TTC549 (cell line): ENCODE data around the gene COLEC11.

Experiments
- FAIRE-seq: peaks from 2 replicates; lab custom pipeline; 2012; peaks lifted over from hg19 to GRCh38; lab: Jason Lieb, UNC

Gene COLEC11

DNA sequence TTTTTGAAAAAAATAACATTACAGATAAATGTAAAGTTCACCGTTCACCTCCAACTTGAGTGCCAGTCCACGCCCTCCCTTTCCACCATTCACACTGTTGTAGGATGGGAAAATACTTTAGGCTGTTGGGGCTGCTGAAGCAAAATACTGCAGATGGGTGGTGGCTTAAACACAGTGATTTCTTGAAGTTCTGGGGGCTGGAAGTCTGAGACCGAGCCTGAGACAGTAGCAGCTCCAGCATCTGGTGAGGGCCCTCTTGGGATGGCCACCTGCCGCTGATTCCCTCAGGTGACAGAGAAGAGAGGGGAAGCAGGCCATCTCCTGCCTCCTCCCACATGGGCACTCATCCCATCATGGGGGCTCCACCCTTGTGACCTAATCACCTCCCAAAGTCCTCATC is 80.8 kb downstream of the COLEC11 start:
- FAIRE-seq, result no peak

DNA sequence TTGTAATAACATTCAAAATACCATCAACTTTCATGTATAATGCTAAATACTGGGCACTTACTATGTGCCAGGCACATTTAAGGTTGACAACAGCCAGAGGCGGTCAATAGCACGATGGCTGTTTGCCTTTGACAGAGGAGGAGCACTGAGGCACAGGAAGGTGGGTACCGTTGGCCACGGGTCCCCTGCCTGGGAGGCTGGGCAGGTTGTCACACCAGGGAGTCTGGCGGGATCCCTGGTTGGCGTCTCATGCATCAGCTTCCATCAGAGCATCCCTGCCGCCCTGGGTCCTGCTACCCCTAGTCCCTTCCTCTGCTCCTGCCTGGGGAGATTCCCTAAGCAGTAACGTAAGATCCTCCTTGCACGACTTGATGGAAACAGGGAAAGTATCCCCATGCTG is 82.5 kb downstream of the COLEC11 start:
- no peak for FAIRE-seq

DNA sequence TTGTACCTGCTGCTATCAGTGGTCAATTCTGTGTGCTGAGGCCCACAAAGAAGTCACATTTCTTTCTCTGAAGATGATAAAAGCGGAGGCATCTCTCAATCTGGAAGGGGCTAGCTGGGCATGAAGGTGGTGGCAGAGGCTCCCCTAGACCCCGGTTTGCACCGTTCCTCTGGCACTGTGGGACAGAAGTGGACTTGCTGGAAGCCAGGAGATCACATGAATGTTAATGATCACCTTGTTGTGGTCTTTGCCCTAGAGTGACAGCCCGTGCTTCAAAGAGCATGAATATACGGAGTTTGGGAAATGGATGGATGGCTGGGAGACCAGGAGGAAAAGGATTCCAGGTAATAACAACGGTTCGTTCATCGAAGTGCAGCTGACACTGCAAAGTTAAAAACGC is 83.3 kb downstream of the COLEC11 start:
- no peak for FAIRE-seq

DNA sequence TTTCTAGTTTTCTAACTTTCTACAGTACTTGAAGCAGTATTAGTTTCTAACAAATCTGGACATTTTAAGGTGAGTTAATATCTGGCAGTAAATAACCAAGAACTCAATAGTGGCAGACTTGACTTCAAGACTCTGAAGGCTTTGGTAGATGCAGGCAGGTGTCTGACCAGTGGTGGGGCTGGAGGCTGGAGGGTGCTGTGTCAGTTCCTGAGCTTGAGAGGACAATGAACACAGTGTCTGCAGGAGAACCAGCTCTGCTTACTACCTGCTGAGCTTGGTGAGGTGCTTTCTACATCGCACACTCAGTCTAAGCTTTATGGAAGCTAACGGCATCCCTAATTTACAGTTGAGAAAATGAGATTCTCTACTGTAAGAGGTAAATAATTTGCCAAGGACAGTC is 84.3 kb downstream of the COLEC11 start:
- FAIRE-seq, result no peak

DNA sequence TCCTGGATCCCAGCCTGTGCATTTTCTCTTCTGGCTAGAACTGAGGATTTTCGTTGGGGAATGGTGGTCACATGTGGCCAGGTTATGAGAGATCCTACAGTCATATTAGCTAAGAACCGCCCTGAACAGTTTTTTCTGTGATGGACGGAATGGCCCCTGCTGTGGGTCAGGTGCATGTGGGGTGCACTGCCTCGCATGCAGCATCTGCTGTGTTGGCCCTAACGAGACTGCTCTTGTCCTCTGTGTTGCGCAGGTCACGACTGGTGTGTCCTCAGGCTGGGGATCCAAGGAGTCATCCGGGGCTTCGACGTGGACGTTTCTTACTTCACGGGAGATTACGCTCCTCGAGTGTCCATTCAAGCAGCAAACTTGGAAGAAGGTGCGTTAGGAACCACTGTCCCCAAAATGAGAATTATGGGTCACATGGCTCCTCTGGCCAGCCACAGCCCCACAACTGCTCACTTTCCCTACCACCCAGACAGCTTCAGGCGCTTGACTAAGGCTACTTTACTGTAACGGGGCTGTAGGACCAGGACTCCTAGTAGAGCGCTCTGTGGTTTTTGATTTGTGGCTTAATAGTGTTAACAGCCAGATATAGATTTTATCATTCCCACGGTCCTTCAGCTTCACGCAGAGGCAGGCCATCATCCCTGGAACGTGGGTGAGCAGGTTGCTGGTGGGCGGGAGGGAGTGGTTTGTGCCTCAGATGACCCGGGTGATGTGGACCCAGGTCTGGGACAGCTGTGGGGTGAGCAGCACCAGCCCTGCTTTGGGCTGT is 84.9 kb downstream of the COLEC11 start:
- no peak for FAIRE-seq

DNA sequence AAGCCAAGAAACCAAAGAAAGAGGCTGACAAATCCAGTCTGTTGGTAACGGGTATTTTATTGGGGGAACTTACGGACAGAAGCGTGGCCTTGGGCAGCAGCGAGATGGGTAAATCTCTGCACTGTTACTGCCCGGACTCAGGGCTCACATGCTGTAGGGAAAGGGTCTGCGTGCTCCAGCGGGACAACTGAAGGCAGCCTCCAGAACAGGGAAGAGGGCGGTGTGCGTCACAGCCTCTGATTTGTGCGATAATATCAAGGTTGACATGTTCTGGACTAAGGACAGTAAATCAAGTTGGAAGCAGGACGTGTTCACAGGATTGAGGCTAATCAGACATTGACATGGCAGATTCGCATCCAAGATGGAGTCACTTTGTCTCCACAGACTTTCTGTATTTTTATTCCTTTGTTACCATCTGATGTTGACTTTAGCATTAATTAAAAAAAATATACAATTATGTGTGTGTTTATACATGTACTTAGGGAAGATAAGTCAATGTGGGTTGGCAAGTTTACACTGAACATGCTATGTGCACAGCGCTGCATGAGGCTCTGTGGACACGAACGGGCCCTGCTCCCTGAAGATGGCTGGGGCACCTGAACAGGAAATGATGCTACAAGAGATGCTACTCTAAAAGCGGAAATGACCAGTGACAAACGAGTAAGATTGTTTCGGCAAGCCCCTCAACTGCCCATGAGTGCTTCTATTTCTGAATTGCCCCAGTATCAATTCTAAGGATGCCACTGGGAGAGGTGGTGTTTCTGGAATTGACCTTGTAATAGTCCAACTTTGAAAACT is 85.8 kb downstream of the COLEC11 start:
- FAIRE-seq, result no peak

DNA sequence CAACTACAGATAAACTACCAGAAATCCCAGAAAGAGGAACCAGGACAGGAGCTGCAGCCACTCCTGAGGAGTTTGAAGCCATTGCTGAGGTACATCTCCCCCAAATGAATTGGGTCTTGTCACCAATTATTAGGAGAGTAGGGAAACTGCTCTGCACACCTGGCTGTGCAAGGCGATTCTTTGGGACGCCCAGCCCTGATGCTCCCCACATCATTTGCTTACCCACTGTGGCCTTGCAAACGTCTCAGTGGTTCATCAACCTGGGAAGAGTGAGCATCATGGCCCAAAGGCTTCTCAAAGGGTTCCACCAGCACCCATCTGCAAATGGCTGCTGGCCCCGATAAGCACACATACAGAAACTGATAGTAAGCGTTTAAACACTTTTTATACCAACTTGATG is 86.7 kb downstream of the COLEC11 start:
- FAIRE-seq, result no peak

DNA sequence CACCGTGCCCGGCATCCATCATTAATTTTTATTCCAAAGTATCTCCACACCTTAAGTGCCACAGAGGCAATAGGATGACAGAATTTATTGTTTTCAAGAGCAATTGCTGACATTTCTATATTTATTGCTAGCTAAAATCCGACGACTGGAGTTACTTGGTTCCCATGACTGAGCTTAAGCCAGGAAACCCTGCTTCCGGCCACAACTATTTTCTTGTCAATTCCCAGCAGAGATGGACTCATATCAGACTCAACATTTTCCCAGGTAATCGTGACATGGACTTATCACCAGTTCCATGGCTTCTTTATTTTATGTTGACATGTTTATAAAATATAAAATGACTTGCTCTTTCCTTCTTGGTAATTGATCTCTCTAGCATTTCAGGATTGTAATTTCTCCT is 87.9 kb downstream of the COLEC11 start:
- no peak for FAIRE-seq

DNA sequence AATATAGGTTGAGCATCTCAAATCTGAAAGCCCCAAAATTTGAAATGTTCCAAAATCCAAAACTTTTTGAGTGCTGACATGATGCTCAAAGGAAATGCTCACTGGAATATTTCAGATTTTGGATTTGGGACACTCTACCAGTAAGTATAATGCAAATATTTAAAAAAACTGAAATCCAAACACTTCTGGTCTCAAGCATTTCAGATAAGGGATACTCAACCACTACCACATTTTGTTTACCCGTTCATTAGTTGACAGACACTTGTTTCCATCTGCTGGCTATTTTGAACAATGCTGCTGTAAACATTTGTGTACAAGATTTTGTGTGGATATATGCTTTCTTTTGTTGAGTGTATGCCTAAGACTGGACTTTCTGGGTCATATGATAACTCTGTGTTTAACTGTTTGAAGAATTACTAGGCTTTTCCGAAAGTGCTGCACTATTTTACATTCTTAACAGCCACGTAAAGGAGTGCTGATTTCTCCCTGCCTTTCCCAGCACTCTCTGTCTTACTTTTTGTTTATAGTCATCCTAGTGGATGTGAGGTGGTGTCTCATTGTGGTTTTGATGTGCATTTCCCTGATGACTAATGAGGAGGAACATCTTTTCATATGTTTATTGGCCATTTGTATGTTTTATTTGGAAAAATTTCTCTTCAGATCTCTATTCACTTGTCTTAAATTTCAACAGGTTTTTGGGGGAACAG is 89.0 kb downstream of the COLEC11 start:
- FAIRE-seq, result no peak

DNA sequence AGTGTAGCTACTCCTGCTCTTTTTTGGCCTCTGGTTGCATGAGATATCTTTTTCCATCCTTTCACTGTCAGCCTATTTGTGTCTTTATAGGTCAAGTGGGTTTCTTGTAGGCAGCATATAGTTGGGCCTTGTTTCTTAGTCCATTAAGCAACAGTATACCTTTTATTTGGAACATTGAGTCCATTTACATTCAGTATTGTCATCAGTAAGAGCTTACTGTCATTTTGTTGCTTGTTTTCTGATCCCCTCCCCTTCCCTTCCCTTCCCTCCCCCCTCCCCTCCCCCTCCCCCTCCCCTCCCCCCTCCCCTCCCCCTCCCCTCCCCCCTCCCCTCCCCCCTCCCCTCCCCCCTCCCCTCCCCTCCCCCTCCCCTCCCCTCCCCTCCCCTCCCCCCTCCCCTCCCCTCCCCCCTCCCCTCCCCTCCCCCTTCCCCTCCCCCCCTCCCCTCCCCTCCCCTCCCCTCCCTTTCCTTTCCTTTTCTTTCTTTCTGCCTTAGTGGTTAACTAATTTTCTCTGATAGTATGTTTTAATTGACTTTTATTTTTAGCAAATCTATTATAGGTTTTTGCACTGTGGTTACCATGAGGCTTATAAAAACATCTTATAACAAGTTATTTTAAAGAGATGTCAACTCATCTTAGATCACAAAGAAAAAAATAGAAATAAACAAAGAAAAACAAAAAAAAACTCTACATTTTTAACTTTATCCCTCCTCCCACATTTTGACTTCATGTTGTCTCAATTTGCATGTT is 95.3 kb downstream of the COLEC11 start:
- no peak for FAIRE-seq

DNA sequence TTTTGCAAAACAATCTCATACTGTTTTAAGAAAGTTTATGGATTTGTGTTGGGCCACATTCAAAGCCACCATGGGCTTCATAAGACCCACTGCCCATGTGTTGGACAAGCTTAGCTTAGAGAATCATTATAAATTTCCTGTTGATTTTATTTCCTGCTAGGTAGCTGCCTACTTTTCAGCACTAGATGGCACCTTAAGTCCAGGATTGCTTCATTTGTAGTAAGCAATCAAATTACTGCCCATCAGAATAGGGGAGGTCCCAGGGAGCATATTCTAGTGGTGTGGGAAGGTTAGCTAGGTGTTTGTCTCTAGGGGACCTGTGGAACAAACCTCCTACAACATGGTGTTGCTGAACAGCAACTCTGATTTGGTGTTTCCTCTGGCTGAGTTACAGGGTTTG is 97.5 kb downstream of the COLEC11 start:
- no peak for FAIRE-seq
